ENCODE results near the gene TMPRSS4.

- TF ChIP-seq CTCF (IDR thresholded peaks at IDR 0.05; ENCODE audit: low read length): peak; percentile 76
- no peak for TF ChIP-seq EZH2 (IDR thresholded peaks at IDR 0.05; ENCODE audit: borderline replicate concordance, low read length)
These were observed 68.7 kb downstream of the TMPRSS4 start for GRCh38 chr11:118145285-118146227.
